NCI-H1048 (cell line): ENCODE data around the gene ABCA1.
"Not testable (repeated sequence)": the region's sequence is repeated elsewhere in the genome, so short reads cannot be mapped to it uniquely, and the experiment has no call there.

ENCODE experiments used
- DNase-seq: peaks from one replicate; lab custom pipeline; 2025; lab: John Stamatoyannopoulos, UW

Gene ABCA1

GRCh38 chr9:104795857-104796256, 132.1 kb downstream of the ABCA1 start:
- DNase-seq: no peak

GRCh38 chr9:104795082-104795481, 132.9 kb downstream of the ABCA1 start:
- DNase-seq: no peak

DNA sequence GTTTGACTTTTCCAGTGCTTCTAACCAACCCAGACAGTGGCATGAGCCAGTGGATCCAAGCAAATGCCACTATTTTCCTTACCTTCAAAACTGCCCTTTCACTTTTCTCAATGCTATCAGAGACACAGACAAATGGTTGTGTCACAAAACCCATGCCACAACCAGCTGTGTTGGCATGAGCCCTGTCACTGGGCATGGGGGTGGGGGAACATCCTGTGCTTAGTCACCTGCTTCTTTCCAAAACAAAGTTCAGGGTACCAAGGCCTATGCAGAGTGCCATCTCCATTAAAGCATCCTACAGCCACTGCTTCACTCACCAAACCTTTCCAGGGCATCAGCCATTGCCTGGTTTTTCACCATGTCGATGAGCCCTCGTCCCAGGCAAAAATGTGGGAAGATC, 133.9 kb downstream of the ABCA1 start:
- DNase-seq: no peak

DNA sequence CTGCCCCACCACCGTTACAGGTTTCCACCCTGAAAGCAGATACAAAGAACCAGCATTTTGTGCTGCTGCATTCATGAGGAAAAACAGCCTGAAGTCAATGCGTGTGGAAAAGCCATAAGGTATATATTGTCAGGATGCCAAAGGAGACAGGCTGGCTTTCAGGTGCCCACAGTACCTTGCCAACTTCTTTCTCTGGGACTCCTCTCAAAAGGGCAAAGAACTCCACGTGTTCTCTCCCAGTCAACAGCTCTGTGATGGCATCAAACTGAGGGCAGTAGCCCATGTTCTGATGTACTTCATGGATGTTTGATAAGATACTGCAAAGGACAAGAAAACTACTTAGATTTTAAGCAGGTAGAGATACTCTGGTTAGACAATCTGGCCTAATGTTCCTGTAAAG, 139.7 kb downstream of the ABCA1 start:
- DNase-seq: no peak

DNA sequence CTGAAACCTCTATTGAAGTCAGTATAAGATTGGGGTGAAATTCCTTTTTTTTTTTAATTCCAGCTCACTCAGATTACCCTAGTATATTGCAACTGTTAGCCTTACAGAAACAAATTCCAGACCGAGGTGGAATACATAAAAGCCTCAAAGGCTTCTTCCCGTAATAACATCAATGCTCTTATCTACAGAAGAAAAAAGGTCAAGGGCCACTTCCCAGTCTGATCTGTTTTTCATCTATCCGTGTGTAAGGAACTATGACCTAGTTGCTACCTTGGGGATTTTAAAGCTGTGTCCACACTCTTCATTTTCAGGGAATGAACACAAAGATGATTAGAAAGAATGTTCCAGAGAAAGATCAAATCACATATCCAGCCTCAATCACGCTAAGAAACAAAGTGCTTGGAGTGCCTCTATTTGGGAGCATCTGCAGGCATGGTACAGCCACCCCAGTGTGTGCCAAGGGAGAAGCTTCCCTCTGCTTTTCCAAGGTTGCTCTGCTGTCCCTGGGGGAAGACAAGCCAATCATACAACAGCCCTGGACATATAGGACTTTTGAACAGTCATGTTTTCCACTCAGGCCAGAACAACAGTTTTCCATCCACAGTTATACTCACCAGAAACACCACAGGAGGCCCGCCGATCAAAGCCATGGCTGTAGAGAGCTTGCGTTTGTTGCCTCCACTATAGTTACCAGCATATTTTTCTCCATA, 140.5 kb downstream of the ABCA1 start:
- DNase-seq: no peak

GRCh38 chr9:104786293-104786692, 141.7 kb downstream of the ABCA1 start:
- DNase-seq: no peak

- no peak for DNase-seq
These were observed 143.9 kb downstream of the ABCA1 start for GRCh38 chr9:104784098-104784497.

DNA sequence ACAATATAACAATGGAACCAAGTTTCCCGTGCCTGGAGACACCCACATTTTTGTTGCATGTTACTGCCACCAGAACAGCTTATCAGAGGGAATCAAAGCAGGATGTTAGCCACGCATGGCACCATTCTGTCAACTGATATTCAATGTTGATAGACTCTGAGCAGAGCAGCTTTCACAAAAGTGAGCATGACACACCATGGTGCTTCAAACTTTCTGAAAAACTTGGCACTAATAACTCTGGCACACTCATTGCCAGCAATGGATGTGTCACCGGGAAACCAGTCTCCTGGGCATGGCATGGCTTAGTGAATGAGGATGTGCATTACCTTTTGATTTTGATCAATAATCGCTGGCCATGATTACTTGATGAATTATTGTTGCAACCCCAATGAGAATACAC, 144.4 kb downstream of the ABCA1 start:
- DNase-seq: no peak

GRCh38 chr9:104780796-104781395, 147.1 kb downstream of the ABCA1 start:
- DNase-seq: no peak

- DNase-seq: no peak
These were observed 147.9 kb downstream of the ABCA1 start for GRCh38 chr9:104779946-104780535.

GRCh38 chr9:104779334-104779733, 148.6 kb downstream of the ABCA1 start:
- no peak for DNase-seq

DNA sequence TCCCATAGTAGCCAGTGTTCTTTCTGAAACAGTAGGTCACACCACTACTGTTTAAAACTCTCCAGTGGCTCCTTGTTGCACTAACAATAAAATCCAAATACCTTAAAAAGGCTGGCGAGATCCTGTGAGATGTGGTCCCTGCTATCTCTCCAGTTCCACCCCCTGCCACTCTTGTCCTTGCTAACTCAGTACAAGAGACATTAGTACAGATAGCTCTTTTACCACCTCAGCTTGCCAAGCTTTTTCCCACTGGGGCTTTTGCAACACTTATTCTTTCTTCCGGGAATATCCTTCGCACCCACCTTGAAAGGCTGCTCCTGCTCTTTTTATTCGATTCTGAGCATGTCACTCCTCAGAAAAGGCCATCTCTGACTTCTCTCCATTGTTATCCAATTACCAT, 149.2 kb downstream of the ABCA1 start:
- DNase-seq: no peak

DNA sequence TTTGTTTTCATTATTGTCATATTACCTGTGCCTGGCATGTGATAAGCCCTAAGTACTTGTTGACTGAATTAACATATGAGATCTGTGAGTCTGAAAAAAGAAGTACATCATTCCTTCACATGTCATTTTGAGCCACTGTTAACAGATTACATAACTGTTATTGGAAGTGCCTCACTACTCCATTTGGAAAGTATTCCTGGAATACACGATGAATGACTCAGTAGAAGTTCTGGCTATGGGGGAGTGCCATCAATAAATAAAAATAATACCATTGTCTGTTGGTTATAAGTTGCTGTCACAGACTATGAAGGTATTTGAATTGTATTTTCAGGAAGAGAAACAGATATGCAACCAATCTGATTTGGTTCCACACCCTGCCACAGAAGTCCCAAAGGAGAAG, 151.2 kb downstream of the ABCA1 start:
- no peak for DNase-seq

DNA sequence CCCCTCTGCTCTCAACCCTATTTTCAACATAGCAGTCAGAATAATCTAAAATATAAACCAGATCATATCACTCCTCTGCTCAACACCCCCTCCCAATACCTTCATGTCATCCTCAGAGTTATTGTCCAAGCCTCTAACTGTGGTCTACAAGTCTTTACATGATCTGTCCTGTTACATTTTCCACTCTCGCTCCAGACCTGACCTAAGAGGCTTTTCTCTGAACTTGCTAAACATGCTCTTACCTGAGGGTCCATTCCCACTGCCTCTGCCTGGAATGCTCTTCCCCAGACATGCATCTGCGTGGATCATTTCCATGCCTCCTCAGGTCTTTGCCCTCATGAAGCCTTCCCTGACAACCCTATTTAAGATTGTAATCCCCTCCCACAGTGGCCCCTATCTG, 152.0 kb downstream of the ABCA1 start:
- DNase-seq: no peak

GRCh38 chr9:104775574-104775936, 152.4 kb downstream of the ABCA1 start:
- no peak for DNase-seq

DNA sequence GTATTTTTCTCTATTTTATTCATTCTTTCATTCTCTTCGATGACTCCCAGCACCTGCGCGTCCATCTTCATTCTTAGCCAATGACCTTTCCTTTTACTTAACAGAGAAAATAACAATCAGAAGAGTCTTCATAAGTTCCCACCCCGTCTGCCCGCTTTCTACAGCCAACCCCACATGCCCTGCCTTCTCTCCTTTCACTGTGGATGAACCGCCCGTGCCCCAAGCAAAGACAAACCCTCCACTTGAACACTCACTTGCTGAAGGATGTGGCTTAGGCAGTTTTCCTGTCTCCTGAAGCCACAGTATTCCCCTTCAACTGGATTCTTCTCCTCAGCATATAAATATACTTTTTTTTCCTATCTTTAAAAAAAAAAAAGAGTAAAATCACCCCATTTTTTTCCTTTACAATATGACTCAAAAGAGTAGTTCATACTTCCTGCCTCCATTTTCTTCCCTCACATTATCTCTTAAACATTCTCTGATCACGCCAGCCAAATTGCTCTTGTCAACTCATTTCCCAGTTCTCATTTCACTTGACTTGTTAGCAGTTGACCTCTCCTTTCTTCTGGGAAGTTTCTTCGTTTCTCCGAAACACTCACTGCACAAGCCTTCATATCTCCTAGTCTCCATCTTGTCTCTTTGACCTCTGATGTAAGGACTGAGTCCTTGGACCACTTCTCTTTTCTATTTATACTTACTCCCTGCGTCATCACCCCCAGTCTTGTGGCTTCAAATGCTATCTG, 153.0 kb downstream of the ABCA1 start:
- no peak for DNase-seq

DNA sequence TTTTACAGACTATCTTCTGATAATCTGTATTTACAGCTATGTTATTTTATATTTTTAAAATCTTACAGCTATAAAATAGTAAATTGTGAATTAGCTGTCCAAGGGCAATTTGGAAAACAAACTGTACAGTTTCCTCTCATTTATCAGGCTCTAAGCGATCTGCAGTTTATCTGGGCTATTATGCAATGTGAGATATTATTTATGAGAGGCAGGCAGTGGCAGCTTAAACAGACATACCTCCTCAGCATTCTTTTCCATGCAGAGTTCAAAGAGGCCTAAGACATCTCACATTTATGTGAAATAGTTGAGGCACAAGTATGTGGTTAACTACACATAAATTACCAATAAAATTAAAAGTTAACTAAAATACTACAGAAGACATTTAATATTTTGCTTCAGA, 153.8 kb downstream of the ABCA1 start:
- no peak for DNase-seq

GRCh38 chr9:104772714-104773510, 155.0 kb downstream of the ABCA1 start:
- DNase-seq: no peak

- no peak for DNase-seq
These were observed 158.3 kb downstream of the ABCA1 start for GRCh38 chr9:104769655-104770054.

DNA sequence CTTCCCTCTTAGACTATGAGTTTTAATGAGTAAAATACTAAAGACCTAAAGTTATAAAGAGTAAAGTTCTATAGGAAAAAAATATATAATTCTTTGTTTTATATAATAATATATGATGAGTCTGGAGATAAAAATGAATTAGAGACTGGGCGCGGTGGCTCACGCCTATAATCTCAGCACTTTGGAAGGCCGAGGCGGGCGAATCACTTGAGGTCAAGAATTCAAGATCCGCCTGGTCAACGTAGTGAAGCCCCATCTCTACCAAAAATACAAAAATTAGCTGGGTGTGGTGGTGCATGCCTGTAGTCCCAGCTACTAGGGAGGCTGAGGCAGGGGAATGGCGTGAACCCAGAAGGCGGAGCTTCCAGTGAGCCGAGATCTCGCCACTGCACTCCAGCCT, 158.9 kb downstream of the ABCA1 start:
- DNase-seq: not testable (repeated sequence)

GRCh38 chr9:104767507-104767906, 160.4 kb downstream of the ABCA1 start:
- DNase-seq: no peak

DNA sequence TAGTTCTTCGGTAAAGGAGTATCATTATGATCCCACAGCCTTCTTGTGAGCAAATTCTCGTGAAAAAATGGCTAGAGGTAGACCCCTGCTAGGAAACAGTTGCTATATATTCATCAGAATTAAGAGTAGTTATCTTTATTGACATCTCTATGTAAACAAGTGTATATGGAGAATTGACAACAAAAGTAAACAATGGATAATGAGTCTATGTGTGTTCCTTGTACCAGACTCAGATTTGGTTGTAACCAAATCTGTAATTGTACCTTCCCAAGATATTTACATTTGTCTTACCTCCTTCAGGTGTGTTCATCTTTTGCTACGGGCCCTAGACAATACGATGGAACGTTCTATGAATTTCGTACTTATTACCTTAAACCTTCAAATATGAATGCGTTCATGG, 161.9 kb downstream of the ABCA1 start:
- DNase-seq: no peak
